GM19239 (cell line): Measurements from ENCODE around the gene HMGN4.
"Not testable (repeated sequence)": the region's sequence is repeated elsewhere in the genome, so short reads cannot be mapped to it uniquely, and the experiment has no call there.

ENCODE experiments used
- DNase-seq: peaks from one replicate; pipeline ENCODE4 v3.0.0; 2011; ENCODE audit warnings: low spot score; ENCODE audit not compliant: insufficient read length
- FAIRE-seq: peaks from 2 replicates; lab custom pipeline; 2011; peaks lifted over from hg19 to GRCh38; lab: Jason Lieb, UNC

Gene HMGN4

DNA sequence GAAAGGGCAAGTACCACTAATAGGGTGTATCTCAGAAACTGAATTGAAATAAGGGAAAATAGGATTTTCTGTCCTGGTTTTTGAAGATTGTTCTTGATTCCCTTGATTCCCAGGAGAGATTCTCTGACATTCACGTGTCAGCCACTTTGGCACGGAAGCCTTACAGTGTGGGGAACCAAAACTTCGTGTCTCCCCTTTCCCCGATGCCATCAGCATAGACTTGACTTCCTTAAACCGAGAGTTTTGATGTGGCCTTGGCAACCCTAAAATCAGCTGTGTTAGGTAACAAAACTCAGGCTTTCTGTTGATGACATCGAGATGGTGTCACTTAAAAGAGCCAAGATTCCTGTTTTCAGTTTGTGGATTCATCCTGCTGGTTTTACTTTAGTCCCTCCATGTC is 7.5 kb downstream of the HMGN4 start:
- DNase-seq (no peak), FAIRE-seq (no peak)

DNA sequence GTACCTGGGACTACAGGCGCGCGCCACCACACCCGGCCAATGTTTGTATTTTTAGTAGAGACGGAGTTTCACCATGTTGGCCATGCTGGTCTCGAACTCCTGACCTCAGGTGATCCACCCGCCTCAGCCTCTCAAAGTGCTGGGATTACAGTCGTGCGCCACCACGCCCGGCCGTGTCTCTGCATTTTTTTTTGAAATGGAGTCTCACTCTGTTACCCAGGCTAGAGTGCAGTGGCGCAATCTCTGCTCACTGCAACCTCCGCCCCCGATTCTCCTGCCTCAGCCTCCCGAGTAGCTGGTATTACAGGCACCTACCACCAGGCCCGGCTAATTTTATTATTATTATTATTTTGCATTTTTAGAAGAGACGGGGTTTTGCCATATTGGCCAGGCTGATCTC is 9.2 kb downstream of the HMGN4 start:
- FAIRE-seq, DNase-seq: not testable (repeated sequence)

DNA sequence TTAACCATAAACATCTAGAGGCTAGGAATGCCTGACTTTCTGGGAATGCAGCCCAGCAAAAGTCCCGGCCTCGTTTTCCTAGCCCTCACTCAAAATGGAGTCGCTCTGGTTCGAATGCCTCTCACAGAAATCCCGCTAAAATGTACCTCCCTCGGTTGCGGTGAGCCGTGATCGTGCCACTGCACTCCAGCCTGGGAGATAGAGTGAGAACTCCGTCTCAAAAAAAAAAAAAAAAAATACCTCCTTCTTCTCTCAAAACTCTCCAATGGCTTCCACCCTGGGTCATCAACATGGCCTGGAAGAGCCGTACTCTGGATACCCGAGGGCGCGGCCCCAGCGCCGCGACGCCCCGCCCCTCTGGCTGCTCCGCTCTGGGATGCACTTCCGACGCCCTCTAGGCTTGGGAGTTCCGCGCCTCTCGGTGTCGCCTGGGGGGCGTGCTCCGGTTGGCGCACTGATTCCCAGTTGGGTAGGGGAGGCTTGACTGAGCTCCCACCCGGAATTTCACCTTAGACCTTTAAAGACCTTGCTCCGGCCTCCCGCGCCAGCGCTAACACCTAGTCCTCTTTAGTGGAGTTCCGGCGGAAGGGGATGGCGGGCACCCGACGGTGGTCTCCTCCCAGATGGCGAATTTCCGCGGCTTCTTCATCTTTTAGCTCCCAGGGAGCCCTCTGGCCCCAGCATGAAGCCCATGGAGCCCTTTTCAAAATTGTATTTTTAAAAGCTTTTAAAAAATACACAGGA is 12.3 kb downstream of the HMGN4 start:
- FAIRE-seq (peak; percentile 75), DNase-seq (no peak)

GRCh38 chr6:26552205-26552604 is 14.0 kb downstream of the HMGN4 start:
- DNase-seq: no peak
- FAIRE-seq: no peak

DNA sequence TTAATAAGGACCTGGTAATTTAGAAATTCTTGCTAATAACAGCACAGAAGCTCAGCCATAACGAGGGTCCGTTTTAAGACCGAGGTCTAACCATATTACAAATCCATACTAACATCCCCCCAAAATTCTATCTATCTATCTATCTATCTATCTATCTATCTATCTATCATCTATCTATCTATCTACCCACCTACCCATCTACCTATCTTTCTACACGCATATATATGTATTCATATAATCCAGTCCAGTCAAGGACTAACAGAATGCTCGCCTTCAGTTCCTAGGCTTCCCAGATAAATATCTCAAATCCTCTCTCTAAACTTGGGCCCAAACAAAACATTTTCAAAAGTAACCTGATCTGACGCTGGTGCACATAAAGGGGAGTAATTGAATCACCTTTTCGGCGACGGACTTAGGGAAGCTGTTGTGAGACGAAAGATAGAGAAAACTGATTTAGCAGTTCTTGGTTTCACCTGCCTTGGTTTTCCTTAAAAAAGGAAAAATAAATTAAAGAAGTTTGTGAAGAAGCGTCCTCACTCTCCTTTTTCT is 14.5 kb downstream of the HMGN4 start:
- no peak for FAIRE-seq
- no peak for DNase-seq

DNA sequence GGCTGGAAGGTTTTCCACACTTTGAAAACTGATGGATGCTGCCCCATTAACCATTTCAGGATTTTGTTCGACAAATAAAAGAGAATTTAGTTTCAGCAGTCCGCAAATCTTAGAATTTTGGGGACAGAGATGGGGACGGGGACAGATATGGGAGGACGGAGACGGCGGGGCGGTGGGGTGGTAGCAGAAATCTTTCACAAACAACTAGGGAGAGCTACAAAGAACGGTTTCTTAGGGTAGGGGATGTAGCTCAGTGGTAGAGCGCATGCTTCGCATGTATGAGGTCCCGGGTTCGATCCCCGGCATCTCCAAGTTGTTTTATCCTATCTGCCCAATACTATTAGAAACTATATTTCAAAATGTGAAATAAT is 15.1 kb downstream of the HMGN4 start:
- DNase-seq (no peak), FAIRE-seq (peak; percentile 89)

GRCh38 chr6:26553635-26554446 is 15.7 kb downstream of the HMGN4 start:
- DNase-seq (no peak), FAIRE-seq (peak; percentile 62)

- DNase-seq: no peak
- FAIRE-seq: no peak
Observed at GRCh38 chr6:26554447-26554696, 16.2 kb downstream of the HMGN4 start.

GRCh38 chr6:26554697-26555504 is 16.7 kb downstream of the HMGN4 start:
- no peak for DNase-seq
- FAIRE-seq: peak; percentile 79

DNA sequence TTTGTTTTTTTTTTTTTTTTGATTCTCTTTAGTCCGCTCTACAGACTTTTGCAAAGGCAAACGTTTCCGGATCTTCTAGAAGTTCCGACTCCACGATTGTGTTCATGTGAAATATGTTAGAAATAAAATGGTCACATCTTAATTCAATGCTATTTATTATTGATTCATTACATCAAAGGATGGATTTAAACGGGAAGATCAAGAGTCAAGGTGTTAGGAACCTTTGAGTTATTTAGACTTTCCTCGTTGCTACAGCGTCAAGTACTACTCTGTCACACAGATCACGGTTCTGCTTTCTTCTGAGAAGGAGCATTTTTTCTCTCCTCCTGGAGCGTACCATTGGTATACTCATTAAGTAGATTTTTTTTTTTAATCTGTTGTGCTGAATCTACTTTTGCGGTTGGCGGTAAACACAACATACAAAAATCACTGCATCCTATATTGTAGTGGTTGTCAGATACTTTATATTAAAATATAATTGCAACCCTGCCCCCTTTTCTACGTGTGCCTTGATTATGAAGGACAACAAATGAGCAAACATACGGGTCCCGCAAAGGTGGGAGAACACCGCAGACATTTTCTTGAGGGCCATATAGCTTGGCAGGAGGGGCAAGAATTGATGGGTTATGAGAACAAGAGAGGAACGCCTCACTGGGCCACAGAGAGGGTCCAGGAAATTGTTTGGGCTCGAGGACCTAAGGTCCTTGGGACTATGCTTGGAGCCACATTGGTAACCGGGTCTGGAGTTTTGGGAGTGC is 17.5 kb downstream of the HMGN4 start:
- DNase-seq (no peak), FAIRE-seq (no peak)

DNA sequence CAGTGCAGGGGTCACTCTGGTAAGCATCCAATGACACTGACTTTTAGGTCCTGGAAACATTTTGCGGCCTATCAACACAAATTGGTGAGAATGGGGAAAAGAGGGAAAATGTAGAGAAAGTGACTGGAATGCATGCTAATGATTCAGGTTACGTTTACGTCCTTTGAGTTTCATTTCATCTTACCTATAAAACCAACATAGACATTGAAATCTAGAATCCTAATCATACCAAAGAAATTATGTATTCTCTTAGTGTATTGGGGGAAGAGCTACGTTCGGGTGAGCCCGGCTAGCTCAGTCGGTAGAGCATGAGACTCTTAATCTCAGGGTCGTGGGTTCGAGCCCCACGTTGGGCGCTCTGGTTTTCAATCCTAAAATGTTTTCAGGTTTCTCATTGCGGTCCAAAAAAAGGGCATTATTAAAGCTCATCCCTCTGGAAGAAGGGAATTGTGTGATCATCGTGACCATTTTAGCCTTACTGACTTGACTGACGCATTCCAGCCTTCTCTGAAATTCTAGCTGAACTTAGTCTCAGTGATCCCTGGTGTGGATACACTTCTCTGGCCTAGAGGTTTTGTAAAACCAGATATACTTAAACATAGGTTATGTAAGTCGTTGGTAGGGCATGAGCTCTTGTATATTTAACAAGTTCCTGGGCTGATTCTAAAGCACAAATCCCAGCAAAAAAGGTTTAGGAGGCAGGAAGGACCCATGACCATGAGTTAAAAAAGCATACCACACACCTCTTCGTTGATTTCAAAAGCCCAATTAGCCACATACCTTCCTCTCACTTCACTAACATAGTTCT is 18.3 kb downstream of the HMGN4 start:
- DNase-seq (no peak), FAIRE-seq (peak; percentile 78)

GRCh38 chr6:26561533-26562466 is 23.6 kb downstream of the HMGN4 start:
- no peak for DNase-seq
- peak; percentile 98 for FAIRE-seq

DNA sequence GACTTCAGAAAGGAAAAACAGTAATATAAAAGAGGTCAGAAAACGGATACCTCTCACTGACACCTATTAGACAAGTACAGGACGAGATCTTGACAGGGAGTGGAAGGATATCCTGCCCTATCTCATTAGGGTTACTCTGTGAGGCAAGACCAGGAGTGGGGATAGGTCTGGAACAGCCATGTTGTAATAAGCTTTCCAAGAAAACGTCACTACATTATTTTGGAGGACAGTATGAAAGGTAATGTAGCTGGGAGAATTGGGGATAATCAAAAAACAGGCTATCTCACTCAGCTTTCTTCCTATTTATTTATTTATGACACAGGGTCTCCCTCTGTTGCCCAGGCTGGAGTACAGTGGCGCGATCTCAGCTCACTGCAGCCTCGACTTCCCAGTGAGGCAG is 25.3 kb downstream of the HMGN4 start:
- peak; percentile 75 for FAIRE-seq
- no peak for DNase-seq

DNA sequence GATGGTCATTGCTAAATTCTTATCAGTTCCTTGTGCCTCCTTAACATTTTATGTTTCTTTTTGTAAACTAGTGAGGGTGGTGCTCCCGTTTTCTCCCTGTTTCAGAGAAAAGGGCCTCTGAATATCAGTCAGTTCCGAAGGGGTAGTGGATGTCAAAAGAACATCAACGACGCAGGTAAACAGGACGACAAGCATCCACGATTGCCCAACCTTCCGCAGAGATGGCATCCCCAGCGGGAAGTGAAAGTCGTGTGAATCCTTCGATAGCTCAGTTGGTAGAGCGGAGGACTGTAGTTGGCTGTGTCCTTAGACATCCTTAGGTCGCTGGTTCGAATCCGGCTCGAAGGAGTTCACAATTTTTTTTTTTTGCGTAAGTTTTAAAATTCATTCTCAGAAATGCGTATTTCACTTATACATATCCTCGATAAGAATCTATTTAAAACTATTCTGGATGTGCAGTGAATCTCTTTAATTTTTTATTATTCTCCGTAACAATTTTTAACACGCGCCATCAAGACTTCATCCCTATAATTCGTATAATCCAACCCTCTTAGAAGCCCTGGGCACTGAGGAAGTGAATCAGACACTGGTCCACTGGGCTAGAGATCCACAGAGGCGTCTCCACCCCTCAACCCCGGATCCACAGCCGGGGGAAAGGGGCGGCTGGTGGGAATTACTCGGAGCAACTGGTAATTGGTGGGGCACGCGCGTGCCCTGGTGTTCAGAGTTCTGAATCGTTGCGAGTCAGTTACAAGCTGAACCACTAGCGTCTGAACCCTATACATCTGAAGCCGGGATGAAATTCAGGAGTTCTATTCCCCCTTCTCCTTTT is 30.7 kb downstream of the HMGN4 start:
- DNase-seq (no peak), FAIRE-seq (peak; percentile 92)

DNA sequence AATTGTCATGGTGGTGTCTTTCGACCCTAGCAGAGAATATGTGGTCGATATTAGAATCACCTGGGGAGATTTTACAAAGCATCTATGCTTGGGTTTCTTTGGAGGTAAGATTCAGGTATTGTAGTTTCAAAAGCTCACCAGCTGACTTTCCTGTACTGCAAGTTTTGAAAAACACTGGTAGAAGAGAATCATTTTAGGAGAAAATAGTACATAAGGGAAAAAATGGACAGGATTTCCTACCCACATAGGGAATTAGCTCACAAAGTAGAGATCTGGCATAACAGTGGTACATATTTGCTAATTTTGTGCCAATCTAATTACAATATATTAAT is 31.2 kb downstream of the HMGN4 start:
- FAIRE-seq: peak; percentile 11

DNA sequence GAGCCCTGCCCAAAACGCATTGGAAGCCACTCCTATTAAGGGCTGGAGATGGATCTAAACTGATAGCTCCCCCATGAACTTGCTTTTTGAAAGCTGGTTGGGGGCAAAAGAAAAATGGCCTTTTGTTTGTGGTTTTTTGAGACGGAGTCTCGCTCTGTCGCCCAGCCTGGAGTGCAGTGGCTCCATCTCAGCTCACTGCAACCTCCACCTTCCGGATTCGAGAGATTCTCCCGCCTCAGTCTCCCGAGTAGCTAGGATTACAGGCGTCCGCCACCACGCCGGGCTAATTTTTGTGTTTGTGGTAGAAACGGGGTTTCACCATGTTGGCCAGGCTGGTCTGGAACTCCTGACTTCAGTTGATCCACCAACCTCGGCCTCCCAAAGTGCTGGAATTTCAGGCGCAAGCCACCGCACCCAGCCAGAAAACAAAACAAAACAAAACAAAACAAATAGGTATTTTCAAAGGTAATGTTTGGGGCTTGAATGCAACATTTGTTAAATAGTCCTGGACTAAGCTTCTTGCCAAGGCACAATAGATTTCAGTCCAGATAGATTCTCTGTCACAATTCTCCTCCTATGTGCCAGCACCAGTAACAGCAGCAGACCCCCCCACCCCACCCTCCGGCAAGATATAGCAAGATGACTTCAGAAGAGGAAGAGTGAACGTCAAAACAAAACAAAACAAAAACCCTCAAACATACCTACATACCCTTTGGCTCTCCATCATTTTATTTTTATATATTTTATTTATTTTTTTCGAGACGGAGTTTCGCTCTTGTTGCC is 32.1 kb downstream of the HMGN4 start:
- FAIRE-seq: no peak
- DNase-seq: no peak

More for the DNA sequence above, 31.2 kb downstream of the HMGN4 start:
- DNase-seq: no peak
